NT2/D1 (cell line): ENCODE data around the gene ERI2.

Experiments used
- YY1 ChIP-seq: IDR thresholded peaks from 2 replicates; pipeline ENCODE4 v1.6.1; 2011; ENCODE audit not compliant: insufficient read length, insufficient read depth
- ZNF274 ChIP-seq: IDR thresholded peaks from 2 replicates; pipeline ENCODE4 v1.6.1; 2011; ENCODE audit warnings: mild to moderate bottlenecking, low read depth, low read length

- no peak for TF ChIP-seq ZNF274
- TF ChIP-seq YY1: no peak
These were observed 48.7 kb upstream of the ERI2 start for GRCh38 chr16:20854963-20855362.
